HG03103 (cell line): ENCODE data around the gene ATP13A1.
"Not testable (repeated sequence)": the region's sequence is repeated elsewhere in the genome, so short reads cannot be mapped to it uniquely, and the experiment has no call there.

Experiments used
- ATAC-seq: cut with Tn5 transposase; IDR thresholded peaks from one replicate; pipeline ENCODE4 v1.9.1; 2021; ENCODE audit warnings: low read depth; ENCODE audit not compliant: unreplicated experiment

Gene ATP13A1

GRCh38 chr19:19663256-19664120, at the start of gene ATP13A1:
Gene ATP13A1 (minus strand): TSS chr19:19663676. CDS start chr19:19663666, 10 bp downstream.
- peak; percentile 63 for ATAC-seq

GRCh38 chr19:19711934-19712828, 48.7 kb upstream of the ATP13A1 start:
- ATAC-seq = no peak

- ATAC-seq = no peak
Observed at GRCh38 chr19:19711306-19711933, 47.9 kb upstream of the ATP13A1 start.

- no peak for ATAC-seq
Observed at GRCh38 chr19:19710506-19710905, 47.0 kb upstream of the ATP13A1 start.

GRCh38 chr19:19704836-19705235, 41.4 kb upstream of the ATP13A1 start:
- ATAC-seq = no peak

- ATAC-seq = not testable (repeated sequence)
Observed at GRCh38 chr19:19700493-19700892, 37.0 kb upstream of the ATP13A1 start.

GRCh38 chr19:19697589-19697988, 34.1 kb upstream of the ATP13A1 start:
- no peak for ATAC-seq

- no peak for ATAC-seq
Observed at GRCh38 chr19:19696386-19696785, 32.9 kb upstream of the ATP13A1 start.

GRCh38 chr19:19691683-19692082, 28.2 kb upstream of the ATP13A1 start:
- ATAC-seq = no peak

GRCh38 chr19:19689023-19689422, 25.5 kb upstream of the ATP13A1 start:
- not testable (repeated sequence) for ATAC-seq

- ATAC-seq = no peak
Observed at GRCh38 chr19:19687090-19687489, 23.6 kb upstream of the ATP13A1 start.

GRCh38 chr19:19686580-19686979, 23.1 kb upstream of the ATP13A1 start:
- no peak for ATAC-seq

GRCh38 chr19:19686119-19686518, 22.6 kb upstream of the ATP13A1 start:
- ATAC-seq = not testable (repeated sequence)

GRCh38 chr19:19679176-19680073, 15.9 kb upstream of the ATP13A1 start:
- ATAC-seq = no peak

GRCh38 chr19:19677579-19677978, 14.1 kb upstream of the ATP13A1 start:
- ATAC-seq = no peak

GRCh38 chr19:19674315-19674714, 10.8 kb upstream of the ATP13A1 start:
- no peak for ATAC-seq

GRCh38 chr19:19672816-19673215, 9.3 kb upstream of the ATP13A1 start:
- ATAC-seq = no peak

- no peak for ATAC-seq
Observed at GRCh38 chr19:19670070-19670551, 6.6 kb upstream of the ATP13A1 start.

GRCh38 chr19:19668230-19669012, 4.9 kb upstream of the ATP13A1 start, which contains the start of gene ZNF101:
Gene ZNF101 (plus strand): TSS chr19:19668839. CDS start chr19:19668964, 125 bp downstream.
- peak; percentile 67 for ATAC-seq
